ENCODE measurements around the gene CYBC1.

Gene CYBC1

GRCh38 chr17:82408288-82408937 is 42.1 kb downstream of the CYBC1 start:
- no peak for DNase-seq (ENCODE audit: low spot score)

GRCh38 chr17:82407255-82407654 is 43.3 kb downstream of the CYBC1 start:
- DNase-seq (ENCODE audit: low spot score): no peak

- DNase-seq (ENCODE audit: low spot score): no peak
Measured at GRCh38 chr17:82406131-82406671, 44.4 kb downstream of the CYBC1 start.

- DNase-seq (ENCODE audit: low spot score): no peak
Measured at GRCh38 chr17:82405051-82405450, 45.5 kb downstream of the CYBC1 start.

- DNase-seq (ENCODE audit: low spot score): no peak
Measured at GRCh38 chr17:82403662-82404660, 46.6 kb downstream of the CYBC1 start.

GRCh38 chr17:82402865-82403264 is 47.7 kb downstream of the CYBC1 start:
- DNase-seq (ENCODE audit: low spot score): no peak

- DNase-seq (ENCODE audit: low spot score): peak; percentile 72
Measured at GRCh38 chr17:82400830-82401229, 49.7 kb downstream of the CYBC1 start.

- peak; percentile 24 for DNase-seq (ENCODE audit: low spot score)
Measured at GRCh38 chr17:82400206-82400605, 50.3 kb downstream of the CYBC1 start.

GRCh38 chr17:82399601-82400101 is 50.9 kb downstream of the CYBC1 start:
- DNase-seq (ENCODE audit: low spot score): peak; percentile 31

GRCh38 chr17:82399041-82399441 is 51.5 kb downstream of the CYBC1 start:
- DNase-seq (ENCODE audit: low spot score): peak; percentile 89

- no peak for DNase-seq (ENCODE audit: low spot score)
Measured at GRCh38 chr17:82397449-82398335, 52.9 kb downstream of the CYBC1 start.

GRCh38 chr17:82396601-82397435 is 53.7 kb downstream of the CYBC1 start:
- peak; percentile 90 for DNase-seq (ENCODE audit: low spot score)

GRCh38 chr17:82394278-82394677 is 56.3 kb downstream of the CYBC1 start:
- no peak for DNase-seq (ENCODE audit: low spot score)

GRCh38 chr17:82392941-82393340 is 57.6 kb downstream of the CYBC1 start:
- DNase-seq (ENCODE audit: low spot score): no peak
